PC-9 (cell line): ENCODE measurements around the gene OR2A12. TPM values are rescaled to one million over a fixed set of nuclear protein-coding genes. Genes with fewer than 3 reads are reported as not detected.

ENCODE experiments used
- BruUV-seq: library from RNA; stranded (reverse); fragments of 400-500 nt; replicated peaks from 2 replicates; lab custom pipeline; 2021; lab: Mats Ljungman, UMichigan
- CTCF ChIA-PET: fragments of 300-600 bp; sonication (Branson Sonifier 250); formaldehyde crosslinking; loops from one replicate; lab custom pipeline; 2022; ENCODE audit warnings: antibody characterized with exemption; lab: Charles Lee
- POLR2A ChIA-PET: fragments of 300-600 bp; sonication (Branson Sonifier 250); formaldehyde crosslinking; loops from one replicate; lab custom pipeline; 2022; ENCODE audit warnings: antibody characterized with exemption; ENCODE audit not compliant: unreplicated experiment; lab: Charles Lee
- DNase-seq, 2 experiments: peaks; one replicate each; pipeline versions ENCODE4 v3.0.0 to v3.0.0-alpha.2; 2015 to 2022; ENCODE audit warnings: mixed read lengths in 1 of 2
- H2AFZ ChIP-seq: fragments of 200-600 bp; sonication (generic); 2 replicates; pipeline ENCODE4 v1.8.1; 2017; ENCODE audit warnings: antibody characterized with exemption
- H3F3A ChIP-seq: fragments of 200-600 bp; sonication (generic); 2 replicates; pipeline ENCODE4 v1.8.1; 2017; ENCODE audit warnings: antibody characterized with exemption, mild to moderate bottlenecking, low read depth; ENCODE audit not compliant: insufficient read depth
- H3K27ac ChIP-seq: fragments of 200-600 bp; sonication (generic); 2 replicates; pipeline ENCODE4 v1.6.1; 2016; ENCODE audit warnings: mixed run types
- H3K27me3 ChIP-seq: fragments of 200-600 bp; sonication (generic); 2 replicates; pipeline ENCODE4 v1.6.1; 2016; ENCODE audit warnings: low read depth, mixed run types; ENCODE audit not compliant: insufficient read depth
- H3K36me3 ChIP-seq: fragments of 200-600 bp; sonication (generic); 2 replicates; pipeline ENCODE4 v1.6.1; 2016; ENCODE audit warnings: low read depth, mixed run types
- H3K4me1 ChIP-seq: fragments of 200-600 bp; sonication (generic); replicated peaks from 2 replicates; pipeline ENCODE4 v1.6.1; 2016; ENCODE audit warnings: mixed run types; ENCODE audit not compliant: insufficient read depth
- H3K4me2 ChIP-seq: fragments of 200-600 bp; sonication (generic); 2 replicates; pipeline ENCODE4 v1.6.1; 2017; ENCODE audit warnings: mixed run types
- H3K4me3 ChIP-seq: fragments of 200-600 bp; sonication (generic); 2 replicates; pipeline ENCODE4 v1.6.1; 2016; ENCODE audit warnings: mixed run types
- H3K79me2 ChIP-seq: fragments of 200-600 bp; sonication (generic); 2 replicates; pipeline ENCODE4 v1.6.1; 2017; ENCODE audit warnings: low read depth, mixed run types
- H3K9me2 ChIP-seq: fragments of 200-600 bp; sonication (generic); 2 replicates; pipeline ENCODE4 v1.8.1; 2017; ENCODE audit warnings: mild to moderate bottlenecking; ENCODE audit not compliant: insufficient read depth
- H3K9me3 ChIP-seq: fragments of 200-600 bp; sonication (generic); 2 replicates; pipeline ENCODE4 v1.8.1; 2016; ENCODE audit warnings: low read depth; ENCODE audit not compliant: insufficient read depth
- H4K20me1 ChIP-seq: fragments of 200-600 bp; sonication (generic); 2 replicates; pipeline ENCODE4 v1.8.1; 2017; ENCODE audit not compliant: insufficient read depth
- CTCF ChIP-seq: fragments of 200-600 bp; sonication (generic); conservative IDR thresholded peaks from 2 replicates; pipeline ENCODE4 v1.6.1; 2017; ENCODE audit warnings: mixed run types, antibody characterized with exemption, mild to moderate bottlenecking, moderate library complexity
- EZH2 ChIP-seq: fragments of 200-600 bp; sonication (generic); IDR thresholded peaks from 2 replicates; pipeline ENCODE4 v1.8.0; 2017; ENCODE audit warnings: antibody characterized with exemption, low read depth
- intact Hi-C: fragments of 100-400 bp; cut with micrococcal nuclease; formaldehyde crosslinking; loops from one replicate; pipeline ENCODE4 v1.10.0; 2022; ENCODE audit not compliant: unreplicated experiment
- total RNA-seq: library from RNA; stranded (reverse); gene quantifications from 2 replicates; pipeline ENCODE4 v1.2.3, GENCODE V29; 2021

The OR2A12 gene
- total RNA-seq, 1 experiment from 2014 or later: not detected

- intact Hi-C loops: no loop called here
- Histone ChIP-seq H3K27me3 (no peaks in the 10 kb centered on the region), H3K27ac (no peak overlapping the region), H4K20me1 (no peaks in the 10 kb centered on the region), H3K36me3 (no peaks in the 10 kb centered on the region), H3K9me2 (no peaks in the 10 kb centered on the region), H3K4me2 (no peak overlapping the region), H3F3A (no peaks in the 10 kb centered on the region), H3K4me1 (no peaks in the 10 kb centered on the region), H3K79me2 (no peaks in the 10 kb centered on the region), H3K9me3 (peaks cover 10% of the 10 kb centered on the region; the same call in 1 of the 2 replicates), H3K4me3 (no peak overlapping the region), H2AFZ (no peak overlapping the region)
- TF ChIP-seq EZH2: no peak
- TF ChIP-seq CTCF: no peak
- POLR2A ChIA-PET: no interaction called here
- no TSS peak for BruUV-seq
- CTCF ChIA-PET: no interaction called here
- no peak for DNase-seq
Measured at GRCh38 chr7:144148224-144148827, 62.2 kb downstream of the OR2A12 start.

Other genes with a start within 250 kb of the OR2A12 start
- gene TCAF1, start 184.1 kb upstream of the OR2A12 start, total RNA-seq: 41.5 and 44.6 TPM in 2 replicates
- gene OR2F2, start 151.0 kb upstream of the OR2A12 start, total RNA-seq: not detected in 2 replicates
- gene OR2F1, start 131.4 kb upstream of the OR2A12 start, total RNA-seq: not detected in 2 replicates
- gene OR6B1, start 86.0 kb upstream of the OR2A12 start, total RNA-seq: not detected in 2 replicates
- gene OR2A5, start 37.3 kb upstream of the OR2A12 start, total RNA-seq: not detected in 2 replicates
- not detected in 2 replicates for gene OR2A25, start 16.5 kb upstream of the OR2A12 start, total RNA-seq
- gene OR2A2, start 23.3 kb downstream of the OR2A12 start, total RNA-seq: not detected in 2 replicates
- not detected in 2 replicates for gene OR2A14, start 36.9 kb downstream of the OR2A12 start, total RNA-seq
- gene CTAGE4, start 97.2 kb downstream of the OR2A12 start, total RNA-seq: 5.8 and 8.2 TPM in 2 replicates
- gene ARHGEF35, start 109.6 kb downstream of the OR2A12 start, total RNA-seq: 27.6 and 29.6 TPM in 2 replicates
- gene OR2A42, start 153.3 kb downstream of the OR2A12 start, total RNA-seq: not detected in 2 replicates
- gene OR2A7, start 178.5 kb downstream of the OR2A12 start, total RNA-seq: 6.0 and 7.6 TPM in 2 replicates
- gene CTAGE8, start 183.0 kb downstream of the OR2A12 start, total RNA-seq: 7.2 and 9.9 TPM in 2 replicates
- not detected in 2 replicates for gene OR2A1, start 226.1 kb downstream of the OR2A12 start, total RNA-seq